ENCODE measurements around the gene PCTP.

Gene PCTP

GRCh38 chr17:55794725-55795482 lies 44.1 kb downstream of the PCTP start:
- DNase-seq (ENCODE audit: low read depth, low spot score), result no peak

GRCh38 chr17:55806745-55807495 lies 56.1 kb downstream of the PCTP start:
- DNase-seq (ENCODE audit: low read depth, low spot score), result no peak

GRCh38 chr17:55811536-55811935 lies 60.7 kb downstream of the PCTP start:
- no peak for DNase-seq (ENCODE audit: low read depth, low spot score)

GRCh38 chr17:55812323-55812722 lies 61.5 kb downstream of the PCTP start:
- DNase-seq (ENCODE audit: low read depth, low spot score), result no peak

- DNase-seq (ENCODE audit: low read depth, low spot score), result no peak
Measured at GRCh38 chr17:55813944-55814343, 63.1 kb downstream of the PCTP start.

- DNase-seq (ENCODE audit: low read depth, low spot score), result no peak
Measured at GRCh38 chr17:55814377-55814776, 63.5 kb downstream of the PCTP start.

- no peak for DNase-seq (ENCODE audit: low read depth, low spot score)
Measured at GRCh38 chr17:55816532-55817396, 65.9 kb downstream of the PCTP start.

GRCh38 chr17:55817397-55817709 lies 66.5 kb downstream of the PCTP start:
- no peak for DNase-seq (ENCODE audit: low read depth, low spot score)

GRCh38 chr17:55818026-55818425 lies 67.2 kb downstream of the PCTP start:
- no peak for DNase-seq (ENCODE audit: low read depth, low spot score)

GRCh38 chr17:55818451-55819375 lies 67.9 kb downstream of the PCTP start:
- DNase-seq (ENCODE audit: low read depth, low spot score), result no peak

- DNase-seq (ENCODE audit: low read depth, low spot score), result no peak
Measured at GRCh38 chr17:55820675-55821074, 69.8 kb downstream of the PCTP start.

- no peak for DNase-seq (ENCODE audit: low read depth, low spot score)
Measured at GRCh38 chr17:55822028-55822427, 71.2 kb downstream of the PCTP start.

- no peak for DNase-seq (ENCODE audit: low read depth, low spot score)
Measured at GRCh38 chr17:55825213-55825612, 74.4 kb downstream of the PCTP start.

Measured in brain pericyte (primary cell).